ENCODE data around the gene GALNT18.

The GALNT18 gene

GRCh38 chr11:11380883-11381282 lies 240.9 kb downstream of the GALNT18 start:
- no peak for DNase-seq (ENCODE audit: low read depth)
- in situ Hi-C loops (cut with HindIII; ENCODE audit: low sequenced_read_pairs) = no loop called here
- TF ChIP-seq CTCF (IDR thresholded peaks at IDR 0.05; ENCODE audit: low read depth, low read length, missing control alignments) = no peak
- no peak overlapping the region for H3K4me3 ChIP-seq (ENCODE audit: low read depth, low read length)

- no peak for DNase-seq (ENCODE audit: low read depth)
- no peak overlapping the region for H3K4me3 ChIP-seq (ENCODE audit: low read depth, low read length)
- no peak for TF ChIP-seq CTCF (IDR thresholded peaks at IDR 0.05; ENCODE audit: low read depth, low read length, missing control alignments)
- in situ Hi-C loops (cut with HindIII; ENCODE audit: low sequenced_read_pairs) = no loop called here
These were observed 241.5 kb downstream of the GALNT18 start for GRCh38 chr11:11380340-11380739.

- in situ Hi-C loops (cut with HindIII; ENCODE audit: low sequenced_read_pairs) = no loop called here
- H3K4me3 ChIP-seq (ENCODE audit: low read depth, low read length) = no peak overlapping the region
- no peak for DNase-seq (ENCODE audit: low read depth)
- TF ChIP-seq CTCF (IDR thresholded peaks at IDR 0.05; ENCODE audit: low read depth, low read length, missing control alignments) = no peak
These were observed 242.1 kb downstream of the GALNT18 start for GRCh38 chr11:11379661-11380060.

GRCh38 chr11:11378184-11378940 lies 243.4 kb downstream of the GALNT18 start:
- in situ Hi-C loops (cut with HindIII; ENCODE audit: low sequenced_read_pairs) = no loop called here
- no peak overlapping the region for H3K4me3 ChIP-seq (ENCODE audit: low read depth, low read length)
- DNase-seq (ENCODE audit: low read depth) = no peak
- no peak for TF ChIP-seq CTCF (IDR thresholded peaks at IDR 0.05; ENCODE audit: low read depth, low read length, missing control alignments)

GRCh38 chr11:11374358-11375148 lies 247.3 kb downstream of the GALNT18 start:
- H3K4me3 ChIP-seq (ENCODE audit: low read depth, low read length) = no peak overlapping the region
- TF ChIP-seq CTCF (IDR thresholded peaks at IDR 0.05; ENCODE audit: low read depth, low read length, missing control alignments) = no peak
- in situ Hi-C loops (cut with HindIII; ENCODE audit: low sequenced_read_pairs) = no loop called here
- DNase-seq (ENCODE audit: low read depth) = no peak

- TF ChIP-seq CTCF (IDR thresholded peaks at IDR 0.05; ENCODE audit: low read depth, low read length, missing control alignments) = no peak
- no peak overlapping the region for H3K4me3 ChIP-seq (ENCODE audit: low read depth, low read length)
- no peak for DNase-seq (ENCODE audit: low read depth)
- in situ Hi-C loops (cut with HindIII; ENCODE audit: low sequenced_read_pairs) = no loop called here
These were observed 247.9 kb downstream of the GALNT18 start for GRCh38 chr11:11373934-11374333.

Measured in astrocyte of the cerebellum (primary cell).